Measurements from ENCODE around the gene STK11. TPM values are rescaled to one million over a fixed set of nuclear protein-coding genes. Genes with fewer than 3 reads are reported as not detected.

STK11 gene
- polyA plus RNA-seq, 1 donor from 2014 or later, result 51.6 TPM

GRCh38 chr19:1254081-1254527 is 48.5 kb downstream of the STK11 start:
- no peak overlapping the region for H3K4me3 ChIP-seq (ENCODE audit: low read length)

DNA sequence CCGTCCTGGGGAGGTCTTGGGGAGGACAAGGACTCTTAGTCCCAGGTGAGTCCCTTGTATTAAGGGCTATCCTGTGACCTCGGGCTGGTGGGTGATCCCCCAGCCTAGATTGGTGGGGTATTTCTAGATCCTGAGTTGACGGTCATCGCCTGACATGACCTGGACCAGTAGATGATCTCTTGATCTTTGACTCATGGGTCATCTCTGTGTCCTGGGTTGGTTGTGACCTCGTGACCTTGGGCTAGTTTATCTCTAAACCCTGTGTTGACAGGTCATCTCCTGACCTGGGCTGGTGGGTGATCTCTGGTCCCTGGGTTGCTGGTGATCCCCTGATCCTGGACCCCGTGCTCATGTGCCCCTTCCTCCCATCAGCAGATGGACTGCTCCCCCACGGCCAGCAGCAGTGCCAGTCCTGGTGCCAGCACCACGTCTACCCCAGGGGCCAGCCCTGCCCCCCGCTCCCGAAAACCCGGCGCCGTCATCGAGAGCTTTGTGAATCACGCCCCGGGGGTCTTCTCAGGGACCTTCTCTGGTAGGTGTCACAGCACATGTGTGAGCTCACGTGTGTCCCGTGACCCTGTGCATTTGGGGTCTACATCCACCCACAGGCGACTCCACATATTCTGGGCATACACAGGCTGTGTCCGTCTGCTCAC is 49.1 kb downstream of the STK11 start:
- Histone ChIP-seq H4K20me1 (ENCODE audit: insufficient read depth) (peaks cover 4% of the 10 kb centered on the region), H3K4me3 (ENCODE audit: low read length) (no peak overlapping the region), H3K9me3 (ENCODE audit: low read length) (no peaks in the 10 kb centered on the region), H3K36me3 (ENCODE audit: insufficient read depth, low read length) (no peaks in the 10 kb centered on the region), H3K9ac (ENCODE audit: low read length) (no peak overlapping the region), H3K4me2 (ENCODE audit: low read length) (no peak overlapping the region), H3K79me2 (replicated peaks; ENCODE audit: insufficient read depth, low read length) (peaks cover 70% of the 10 kb centered on the region), H3F3A (ENCODE audit: insufficient read depth, low read length, poor library complexity, severe bottlenecking) (no peaks in the 10 kb centered on the region), H2AFZ (ENCODE audit: low read depth, low read length) (no peak overlapping the region), H3K27me3 (ENCODE audit: insufficient read depth, low read depth, low read length) (no peaks in the 10 kb centered on the region), H3K9me2 (ENCODE audit: insufficient read depth, low read length) (no peaks in the 10 kb centered on the region), H3K27ac (ENCODE audit: low read length) (no peak overlapping the region)
- TF ChIP-seq REST (IDR thresholded peaks at IDR 0.05; ENCODE audit: borderline replicate concordance) (no peak), SMC3 (conservative IDR thresholded peaks at IDR 0.05; ENCODE audit: poor library complexity) (no peak), TAF1 (IDR thresholded peaks at IDR 0.05; ENCODE audit: low read depth) (no peak), POLR2AphosphoS5 (IDR thresholded peaks at IDR 0.05) (peak; percentile 13), RAD21 (conservative IDR thresholded peaks at IDR 0.05) (no peak), MXI1 (conservative IDR thresholded peaks at IDR 0.05; ENCODE audit: poor library complexity, severe bottlenecking) (no peak)

More at GRCh38 chr19:1254081-1254527, 48.5 kb downstream of the STK11 start:
- Histone ChIP-seq H3K9me3 (ENCODE audit: low read length) (no peaks in the 10 kb centered on the region), H3K27me3 (ENCODE audit: insufficient read depth, low read depth, low read length) (no peaks in the 10 kb centered on the region), H3K9ac (ENCODE audit: low read length) (no peak overlapping the region), H3K79me2 (replicated peaks; ENCODE audit: insufficient read depth, low read length) (peaks cover 69% of the 10 kb centered on the region), H3K9me2 (ENCODE audit: insufficient read depth, low read length) (no peaks in the 10 kb centered on the region), H2AFZ (ENCODE audit: low read depth, low read length) (no peak overlapping the region), H3F3A (ENCODE audit: insufficient read depth, low read length, poor library complexity, severe bottlenecking) (no peaks in the 10 kb centered on the region), H3K36me3 (ENCODE audit: insufficient read depth, low read length) (no peaks in the 10 kb centered on the region), H3K27ac (ENCODE audit: low read length) (no peak overlapping the region), H4K20me1 (ENCODE audit: insufficient read depth) (peaks cover 4% of the 10 kb centered on the region), H3K4me2 (ENCODE audit: low read length) (no peak overlapping the region)
- TF ChIP-seq, protein P1, sequence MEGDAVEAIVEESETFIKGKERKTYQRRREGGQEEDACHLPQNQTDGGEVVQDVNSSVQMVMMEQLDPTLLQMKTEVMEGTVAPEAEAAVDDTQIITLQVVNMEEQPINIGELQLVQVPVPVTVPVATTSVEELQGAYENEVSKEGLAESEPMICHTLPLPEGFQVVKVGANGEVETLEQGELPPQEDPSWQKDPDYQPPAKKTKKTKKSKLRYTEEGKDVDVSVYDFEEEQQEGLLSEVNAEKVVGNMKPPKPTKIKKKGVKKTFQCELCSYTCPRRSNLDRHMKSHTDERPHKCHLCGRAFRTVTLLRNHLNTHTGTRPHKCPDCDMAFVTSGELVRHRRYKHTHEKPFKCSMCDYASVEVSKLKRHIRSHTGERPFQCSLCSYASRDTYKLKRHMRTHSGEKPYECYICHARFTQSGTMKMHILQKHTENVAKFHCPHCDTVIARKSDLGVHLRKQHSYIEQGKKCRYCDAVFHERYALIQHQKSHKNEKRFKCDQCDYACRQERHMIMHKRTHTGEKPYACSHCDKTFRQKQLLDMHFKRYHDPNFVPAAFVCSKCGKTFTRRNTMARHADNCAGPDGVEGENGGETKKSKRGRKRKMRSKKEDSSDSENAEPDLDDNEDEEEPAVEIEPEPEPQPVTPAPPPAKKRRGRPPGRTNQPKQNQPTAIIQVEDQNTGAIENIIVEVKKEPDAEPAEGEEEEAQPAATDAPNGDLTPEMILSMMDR (IDR thresholded peaks at IDR 0.05; ENCODE audit: poor library complexity, severe bottlenecking), result no peak
- TF ChIP-seq TAF1 (IDR thresholded peaks at IDR 0.05; ENCODE audit: low read depth), result no peak
- TF ChIP-seq REST (IDR thresholded peaks at IDR 0.05; ENCODE audit: borderline replicate concordance), result no peak
- no peak for TF ChIP-seq SMC3 (conservative IDR thresholded peaks at IDR 0.05; ENCODE audit: poor library complexity)
- no peak for TF ChIP-seq EZH2 (IDR thresholded peaks at IDR 0.05; ENCODE audit: borderline replicate concordance, insufficient read depth, low read length, poor library complexity, severe bottlenecking)
- no peak for TF ChIP-seq RAD21 (conservative IDR thresholded peaks at IDR 0.05)
- no peak for TF ChIP-seq EP300 (conservative IDR thresholded peaks at IDR 0.05; ENCODE audit: poor library complexity, severe bottlenecking)
- no peak for TF ChIP-seq POLR2AphosphoS5 (IDR thresholded peaks at IDR 0.05)
- TF ChIP-seq MXI1 (conservative IDR thresholded peaks at IDR 0.05; ENCODE audit: poor library complexity, severe bottlenecking), result no peak

All from neural cell (in vitro differentiated cells).